Hepatocyte (in vitro differentiated cells): ENCODE measurements around the gene BLOC1S1.

Experiments
- EZH2 ChIP-seq: fragments of 200-600 bp; sonication (generic); IDR thresholded peaks from 2 replicates; pipeline ENCODE4 v1.6.1; 2016; ENCODE audit warnings: antibody characterized with exemption, mild to moderate bottlenecking, borderline replicate concordance
- EZH2phosphoT487 ChIP-seq: fragments of 200-600 bp; sonication (generic); IDR thresholded peaks from one replicate; pipeline ENCODE4 v1.6.1; 2018; ENCODE audit warnings: antibody characterized with exemption, mild to moderate bottlenecking, low read depth, moderate library complexity; ENCODE audit not compliant: unreplicated experiment, severe bottlenecking
- TF ChIP-seq, protein P1 (sequence below): fragments of 200-600 bp; sonication (generic); IDR thresholded peaks from 2 replicates; pipeline ENCODE4 v1.5.1; 2016; ENCODE audit warnings: antibody characterized with exemption, mild to moderate bottlenecking; ENCODE audit not compliant: poor library complexity

DNA sequence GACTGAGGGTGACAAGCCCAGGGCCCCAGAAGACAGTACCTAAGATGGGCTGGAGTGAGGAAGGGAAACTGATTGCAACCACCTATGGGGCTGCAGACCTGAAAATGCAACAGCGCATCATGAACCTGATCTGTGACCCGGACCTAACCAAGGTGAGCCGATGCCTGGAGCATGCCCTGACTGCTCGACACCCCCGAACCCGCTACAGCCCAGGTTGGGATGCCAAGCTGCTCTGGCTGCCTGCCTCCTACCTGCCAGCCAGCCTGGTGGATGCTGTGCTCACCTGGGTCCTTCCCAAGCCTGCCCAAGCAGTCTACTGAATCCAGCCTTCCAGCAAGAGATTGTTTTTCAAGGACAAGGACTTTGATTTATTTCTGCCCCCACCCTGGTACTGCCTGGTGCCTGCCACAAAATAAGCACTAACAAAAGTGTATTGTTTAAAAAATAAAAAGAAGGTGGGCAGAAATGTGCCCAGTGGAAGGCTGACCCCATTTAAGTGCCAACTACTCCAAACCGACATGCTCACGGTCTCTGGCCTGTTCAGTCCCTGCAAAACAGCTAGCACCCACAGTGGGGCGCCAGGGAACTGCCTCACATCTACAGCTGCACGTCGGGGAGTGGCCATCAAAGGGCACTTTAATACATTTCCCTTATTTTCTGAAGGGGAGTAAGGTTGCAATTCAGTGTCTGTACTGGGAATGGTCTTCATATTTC is 8.5 kb downstream of the BLOC1S1 start:
- TF ChIP-seq, protein P1, sequence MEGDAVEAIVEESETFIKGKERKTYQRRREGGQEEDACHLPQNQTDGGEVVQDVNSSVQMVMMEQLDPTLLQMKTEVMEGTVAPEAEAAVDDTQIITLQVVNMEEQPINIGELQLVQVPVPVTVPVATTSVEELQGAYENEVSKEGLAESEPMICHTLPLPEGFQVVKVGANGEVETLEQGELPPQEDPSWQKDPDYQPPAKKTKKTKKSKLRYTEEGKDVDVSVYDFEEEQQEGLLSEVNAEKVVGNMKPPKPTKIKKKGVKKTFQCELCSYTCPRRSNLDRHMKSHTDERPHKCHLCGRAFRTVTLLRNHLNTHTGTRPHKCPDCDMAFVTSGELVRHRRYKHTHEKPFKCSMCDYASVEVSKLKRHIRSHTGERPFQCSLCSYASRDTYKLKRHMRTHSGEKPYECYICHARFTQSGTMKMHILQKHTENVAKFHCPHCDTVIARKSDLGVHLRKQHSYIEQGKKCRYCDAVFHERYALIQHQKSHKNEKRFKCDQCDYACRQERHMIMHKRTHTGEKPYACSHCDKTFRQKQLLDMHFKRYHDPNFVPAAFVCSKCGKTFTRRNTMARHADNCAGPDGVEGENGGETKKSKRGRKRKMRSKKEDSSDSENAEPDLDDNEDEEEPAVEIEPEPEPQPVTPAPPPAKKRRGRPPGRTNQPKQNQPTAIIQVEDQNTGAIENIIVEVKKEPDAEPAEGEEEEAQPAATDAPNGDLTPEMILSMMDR: peak; percentile 56
- TF ChIP-seq EZH2phosphoT487 (no peak), EZH2 (no peak)
